K562 (cell line): ENCODE measurements around the gene CECR2. TPM values are rescaled to one million over a fixed set of nuclear protein-coding genes. Genes with fewer than 3 reads are reported as not detected.

Experiments used
- ATAC-seq: fragments of 200-7000 bp; cut with Tn5 transposase; 3 replicates; pipeline ENCODE4 v1.9.1; 2020; ENCODE audit warnings: moderate library complexity
- BruUV-seq: library from RNA; stranded (reverse); fragments of 400-500 nt; replicated peaks from 2 replicates; lab custom pipeline; 2021; lab: Mats Ljungman, UMichigan
- CTCF ChIA-PET: fragments of 300-600 bp; formaldehyde crosslinking; extraction: SDS; loops from one replicate; lab custom pipeline; 2021; ENCODE audit warnings: low intra/inter-chr PET ratio; lab: Yijun Ruan, JAX
- POLR2A ChIA-PET: fragments of 300-600, 350-650 bp; sonication (Branson Sonifier 250); formaldehyde crosslinking; extraction: SDS; loops from one replicate; lab custom pipeline; 2021; ENCODE audit warnings: antibody characterized with exemption, inconsistent platforms; lab: Yijun Ruan, JAX
- DNase-seq, 4 experiments: peaks; one replicate each; pipeline versions ENCODE4 v3.0.0 to v3.0.0-alpha.2; 2011 to 2018; ENCODE audit warnings: low spot score in 3 of 4, mixed read lengths in 3 of 4; ENCODE audit errors: extremely low read depth in 1 of 4
- FAIRE-seq: peaks from 2 replicates; lab custom pipeline; 2011; peaks lifted over from hg19 to GRCh38; lab: Jason Lieb, UNC
- H2AFZ ChIP-seq: 2 replicates; pipeline ENCODE4 v1.6.0; 2011; ENCODE audit warnings: low read depth, low read length, control low read depth, inconsistent platforms
- H3K27ac ChIP-seq: fragments of 200-600 bp; 3 replicates; pipeline ENCODE4 v1.8.0; 2011; ENCODE audit warnings: low read depth, mild to moderate bottlenecking, control low read depth, inconsistent platforms, low read length, moderate library complexity, mixed read lengths; ENCODE audit errors: extremely low read depth
- H3K27me3 ChIP-seq, 2 experiments: fragments of 300-600 bp in 1 of 2; 2 replicates in 1 of 2; 3 replicates in 1 of 2; pipeline versions ENCODE4 v1.6.0 to v1.8.0; 2011; ENCODE audit warnings: inconsistent platforms in 2 of 2, low read length in 2 of 2, mild to moderate bottlenecking in 1 of 2, mixed read lengths in 1 of 2, moderate library complexity in 1 of 2; ENCODE audit not compliant: control insufficient read depth in 2 of 2, insufficient read depth in 2 of 2
- H3K36me3 ChIP-seq: fragments of 300-600 bp; 3 replicates; pipeline ENCODE4 v1.8.0; 2011; ENCODE audit warnings: mild to moderate bottlenecking, low read length, inconsistent platforms; ENCODE audit not compliant: control insufficient read depth, insufficient read depth
- H3K4me1 ChIP-seq, 2 experiments: fragments of 200-600 bp in 1 of 2; replicated peaks in 1 of 2; 2 replicates in 1 of 2; 3 replicates in 1 of 2; pipeline versions ENCODE4 v1.5.1 to v1.8.0; 2011; ENCODE audit warnings: inconsistent platforms in 2 of 2, low read length in 2 of 2, mild to moderate bottlenecking in 1 of 2, mixed read lengths in 1 of 2, moderate library complexity in 1 of 2; ENCODE audit not compliant: control insufficient read depth in 2 of 2, insufficient read depth in 2 of 2
- H3K4me2 ChIP-seq: 2 replicates; pipeline ENCODE4 v1.6.1; 2011; ENCODE audit warnings: low read length, control low read depth, inconsistent platforms, mixed read lengths; ENCODE audit not compliant: insufficient read depth
- H3K4me3 ChIP-seq: fragments of 200-600 bp; sonication (generic), shearing (Covaris generic); 2 replicates; pipeline ENCODE4 v1.5.1; 2016; ENCODE audit warnings: control low read depth, inconsistent platforms
- H3K79me2 ChIP-seq: fragments of 200-600 bp; 3 replicates; pipeline ENCODE4 v1.8.0; 2011; ENCODE audit warnings: low read length, inconsistent platforms; ENCODE audit not compliant: control insufficient read depth, insufficient read depth
- H3K9ac ChIP-seq, 2 experiments: 2 replicates each; pipeline versions ENCODE4 v1.6.0 to v1.6.1; 2011; ENCODE audit warnings: low read depth in 2 of 2, low read length in 2 of 2, control low read depth in 1 of 2, inconsistent platforms in 1 of 2, mild to moderate bottlenecking in 1 of 2, mixed read lengths in 1 of 2; ENCODE audit not compliant: insufficient read depth in 1 of 2
- H3K9me1 ChIP-seq: one replicate; pipeline ENCODE4 v1.6.0; 2011; ENCODE audit warnings: inconsistent platforms, mild to moderate bottlenecking, low read length, moderate library complexity; ENCODE audit not compliant: control insufficient read depth, insufficient read depth
- H3K9me3 ChIP-seq: replicated peaks from 2 replicates; pipeline ENCODE4 v1.5.1; 2011; ENCODE audit warnings: low read depth, low read length, inconsistent platforms; ENCODE audit not compliant: control insufficient read depth, insufficient read depth
- H4K20me1 ChIP-seq: replicated peaks from 2 replicates; pipeline ENCODE4 v1.6.1; 2011; ENCODE audit warnings: low read length, inconsistent platforms, mixed read lengths; ENCODE audit not compliant: control insufficient read depth, insufficient read depth
- BMI1 ChIP-seq: fragments of 150-350 bp; IDR thresholded peaks from 2 replicates; pipeline ENCODE4 v1.6.1; 2014; ENCODE audit warnings: low read length
- MTA3 ChIP-seq: fragments of 450-650 bp; formaldehyde crosslinking; IDR thresholded peaks from 2 replicates; pipeline ENCODE4 v1.6.1; 2017; ENCODE audit warnings: mild to moderate bottlenecking, borderline replicate concordance
- NRF1 ChIP-seq, 2 experiments: fragments of 450-650 bp; IDR thresholded peaks in 1 of 2; conservative IDR thresholded peaks in 1 of 2; 2 replicates each; pipeline ENCODE4 v1.6.1; 2014; ENCODE audit warnings: mild to moderate bottlenecking in 2 of 2
- POU5F1 ChIP-seq: fragments of 150-350 bp; IDR thresholded peaks from 2 replicates; pipeline ENCODE4 v1.6.1; 2014; ENCODE audit warnings: borderline replicate concordance, low read length, low read depth, mild to moderate bottlenecking; ENCODE audit not compliant: partially characterized antibody
- ZNF239 ChIP-seq: fragments of 250-450 bp; sonication (Bioruptor Pico); IDR thresholded peaks from 2 replicates; pipeline ENCODE4 v1.4.0; 2020; ENCODE audit warnings: mild to moderate bottlenecking
- WGBS: fragments of 100-300 bp; shearing (Covaris generic); methylation state at CpG from one replicate; pipeline ENCODE4 v1.1.6; 2016; ENCODE audit warnings: low coverage, mixed read lengths; ENCODE audit not compliant: insufficient coverage; ENCODE audit errors: missing lambda C conversion rate; 5-methylcytosine and 5-hydroxymethylcytosine counted together
- in situ Hi-C: fragments of 300-500 bp; cut with MboI; formaldehyde crosslinking; loops from 4 replicates; pipeline ENCODE4 v1.15.0; 2018; ENCODE audit warnings: inconsistent platforms, mixed read lengths
- intact Hi-C: fragments of 100-400 bp; cut with micrococcal nuclease; formaldehyde crosslinking; loops from 2 replicates; pipeline ENCODE4 v1.14.2; 2022
- polyA plus RNA-seq, 8 experiments: library from polyadenylated mRNA; depleted of rRNA in 4 of 8; stranded (reverse) in 5 of 8; unstranded in 3 of 8; fragments of >200 nt; fragmentation: Nextera tagmentation in 2 of 8; fragmentation: Illumina TruSeq in 1 of 8; extraction: Ambion mirVana in 2 of 8; extraction: Trizol in 1 of 8; gene quantifications; 2 replicates each; pipeline versions ENCODE4 v1.2.1 to v1.2.3, GENCODE V29; 2011 to 2014; ENCODE audit warnings: inconsistent platforms in 1 of 8, missing spikeins in 1 of 8
- total RNA-seq, 7 experiments: library from RNA; depleted of rRNA in 6 of 7; stranded (reverse); fragments of >200 nt in 6 of 7; fragmentation: Illumina TruSeq in 2 of 7; extraction: Trizol in 2 of 7; gene quantifications; 2 replicates each; pipeline versions ENCODE4 v1.2.1 to v1.2.3, GENCODE V29; 2011 to 2021; ENCODE audit warnings: low replicate concordance in 1 of 7
- TF ChIP-seq, protein P1 (sequence below), 2 experiments: fragments of 450-650 bp in 1 of 2; sonication (generic) in 1 of 2; formaldehyde crosslinking in 1 of 2; IDR thresholded peaks; 2 replicates each; pipeline versions ENCODE4 v1.7.1 to v1.9.0; 2016 to 2022; ENCODE audit warnings: inconsistent platforms in 1 of 2, mild to moderate bottlenecking in 1 of 2, missing genetic modification reagents in 1 of 2

The CECR2 gene
- total and polyA plus RNA-seq, 9 of the 15 experiments (the other 6 are each of a cell fraction or from before 2014, with no cell fraction given), result 0.01 to 1.00 (median 0.27) TPM

DNA sequence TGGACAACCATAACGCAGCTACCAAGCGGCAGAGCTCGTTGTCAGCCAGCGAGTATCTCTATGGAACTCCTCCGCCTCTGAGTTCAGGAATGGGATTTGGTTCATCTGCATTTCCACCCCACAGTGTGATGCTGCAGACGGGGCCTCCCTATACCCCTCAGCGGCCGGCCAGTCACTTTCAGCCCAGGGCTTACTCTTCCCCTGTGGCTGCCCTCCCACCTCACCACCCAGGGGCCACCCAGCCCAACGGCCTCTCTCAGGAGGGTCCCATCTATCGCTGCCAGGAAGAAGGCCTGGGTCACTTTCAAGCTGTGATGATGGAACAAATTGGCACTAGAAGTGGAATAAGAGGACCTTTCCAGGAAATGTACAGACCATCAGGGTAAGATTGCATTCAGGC, 179.9 kb downstream of the CECR2 start:
- intact Hi-C loops, result no loop called here
- no TSS peak for BruUV-seq
- no peak for TF ChIP-seq MTA3
- TF ChIP-seq ZNF239 (CRISPR knock-in tag), result no peak
- no peak for TF ChIP-seq BMI1
- TF ChIP-seq POU5F1, result no peak
- TF ChIP-seq NRF1 (conservative IDR thresholded peaks at IDR 0.05 in 1 of 2, IDR thresholded peaks at IDR 0.05 in 1 of 2), result no peak
- TF ChIP-seq, protein P1, sequence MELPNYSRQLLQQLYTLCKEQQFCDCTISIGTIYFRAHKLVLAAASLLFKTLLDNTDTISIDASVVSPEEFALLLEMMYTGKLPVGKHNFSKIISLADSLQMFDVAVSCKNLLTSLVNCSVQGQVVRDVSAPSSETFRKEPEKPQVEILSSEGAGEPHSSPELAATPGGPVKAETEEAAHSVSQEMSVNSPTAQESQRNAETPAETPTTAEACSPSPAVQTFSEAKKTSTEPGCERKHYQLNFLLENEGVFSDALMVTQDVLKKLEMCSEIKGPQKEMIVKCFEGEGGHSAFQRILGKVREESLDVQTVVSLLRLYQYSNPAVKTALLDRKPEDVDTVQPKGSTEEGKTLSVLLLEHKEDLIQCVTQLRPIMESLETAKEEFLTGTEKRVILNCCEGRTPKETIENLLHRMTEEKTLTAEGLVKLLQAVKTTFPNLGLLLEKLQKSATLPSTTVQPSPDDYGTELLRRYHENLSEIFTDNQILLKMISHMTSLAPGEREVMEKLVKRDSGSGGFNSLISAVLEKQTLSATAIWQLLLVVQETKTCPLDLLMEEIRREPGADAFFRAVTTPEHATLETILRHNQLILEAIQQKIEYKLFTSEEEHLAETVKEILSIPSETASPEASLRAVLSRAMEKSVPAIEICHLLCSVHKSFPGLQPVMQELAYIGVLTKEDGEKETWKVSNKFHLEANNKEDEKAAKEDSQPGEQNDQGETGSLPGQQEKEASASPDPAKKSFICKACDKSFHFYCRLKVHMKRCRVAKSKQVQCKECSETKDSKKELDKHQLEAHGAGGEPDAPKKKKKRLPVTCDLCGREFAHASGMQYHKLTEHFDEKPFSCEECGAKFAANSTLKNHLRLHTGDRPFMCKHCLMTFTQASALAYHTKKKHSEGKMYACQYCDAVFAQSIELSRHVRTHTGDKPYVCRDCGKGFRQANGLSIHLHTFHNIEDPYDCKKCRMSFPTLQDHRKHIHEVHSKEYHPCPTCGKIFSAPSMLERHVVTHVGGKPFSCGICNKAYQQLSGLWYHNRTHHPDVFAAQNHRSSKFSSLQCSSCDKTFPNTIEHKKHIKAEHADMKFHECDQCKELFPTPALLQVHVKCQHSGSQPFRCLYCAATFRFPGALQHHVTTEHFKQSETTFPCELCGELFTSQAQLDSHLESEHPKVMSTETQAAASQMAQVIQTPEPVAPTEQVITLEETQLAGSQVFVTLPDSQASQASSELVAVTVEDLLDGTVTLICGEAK (IDR thresholded peaks at IDR 0.05), result no peak
- TF ChIP-seq, protein P1 (CRISPR knock-in tag; IDR thresholded peaks at IDR 0.05), result no peak
- TF ChIP-seq, all 486 proteins: peak for 0

More for the DNA sequence above, 179.9 kb downstream of the CECR2 start:
- Histone ChIP-seq H3K9me1 (no peaks in the 10 kb centered on the region), H3K36me3 (no peaks in the 10 kb centered on the region), H3K9ac (no peak overlapping the region), H3K9me3 (no peaks in the 10 kb centered on the region), H3K27me3 (peaks cover 45 to 48% of the 10 kb centered on the region in 2 experiments), H2AFZ (no peak overlapping the region), H3K4me2 (no peak overlapping the region), H4K20me1 (no peaks in the 10 kb centered on the region), H3K27ac (no peak overlapping the region), H3K4me3 (no peak overlapping the region), H3K4me1 (0 out of 5 replicates have a peak, but pooled peaks cover 0 to 4% of the 10 kb centered on the region in 2 experiments), H3K79me2 (no peaks in the 10 kb centered on the region)
- DNase-seq, result no peak
- in situ Hi-C loops, result no loop called here
- ChIA-PET CTCF (no interaction called here), POLR2A (no interaction called here)
- 2% methylated on average over 10 of the region's 10 CpGs for WGBS
- no peak for FAIRE-seq
- ATAC-seq, result no peak
